Raji (cell line): Measurements from ENCODE around the gene MAST2.

ENCODE experiments used
- POLR2A ChIP-seq: IDR thresholded peaks from 2 replicates; pipeline ENCODE4 v1.6.1; 2011; ENCODE audit warnings: low read depth, low read length, control low read depth; ENCODE audit not compliant: insufficient read depth

The MAST2 gene

DNA sequence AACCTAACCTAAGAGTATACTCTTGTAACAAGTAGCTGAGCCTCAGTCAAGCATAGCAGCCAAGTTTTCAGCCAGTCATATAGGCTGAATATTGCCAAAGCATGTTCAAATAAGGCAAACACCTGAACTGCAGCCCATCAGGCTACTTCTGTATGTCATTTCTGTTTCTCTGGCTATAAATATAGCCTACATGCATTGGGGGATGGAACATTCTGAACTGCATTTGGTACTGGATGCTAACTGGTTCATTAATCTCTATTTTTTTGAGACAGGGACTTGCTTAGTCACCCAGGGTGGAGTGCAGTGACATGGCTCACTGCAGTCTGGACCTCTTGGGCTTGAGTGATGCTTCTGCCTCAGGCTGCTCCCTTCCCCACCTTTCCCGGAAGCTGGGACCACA lies 37.3 kb downstream of the MAST2 start:
- peak; percentile 53 for TF ChIP-seq POLR2A

DNA sequence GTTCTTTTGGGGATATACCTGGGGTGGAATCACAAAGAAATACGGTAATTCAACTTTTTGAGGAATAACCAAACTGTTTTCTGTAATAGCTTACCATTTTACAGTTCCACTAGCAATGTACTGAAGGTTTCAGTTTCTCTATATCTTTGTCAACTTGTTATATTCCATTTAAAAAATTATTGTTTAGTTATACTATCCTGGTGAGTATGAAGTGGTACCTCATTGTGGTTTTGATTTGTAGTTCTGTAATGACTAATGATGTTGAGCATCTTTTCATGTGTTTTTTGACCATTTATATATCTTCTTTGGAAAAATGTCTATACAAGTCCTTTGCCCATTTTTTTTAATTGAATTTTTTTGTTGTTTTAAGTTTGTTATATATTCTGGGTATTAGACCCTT lies 39.4 kb downstream of the MAST2 start:
- TF ChIP-seq POLR2A = no peak

DNA sequence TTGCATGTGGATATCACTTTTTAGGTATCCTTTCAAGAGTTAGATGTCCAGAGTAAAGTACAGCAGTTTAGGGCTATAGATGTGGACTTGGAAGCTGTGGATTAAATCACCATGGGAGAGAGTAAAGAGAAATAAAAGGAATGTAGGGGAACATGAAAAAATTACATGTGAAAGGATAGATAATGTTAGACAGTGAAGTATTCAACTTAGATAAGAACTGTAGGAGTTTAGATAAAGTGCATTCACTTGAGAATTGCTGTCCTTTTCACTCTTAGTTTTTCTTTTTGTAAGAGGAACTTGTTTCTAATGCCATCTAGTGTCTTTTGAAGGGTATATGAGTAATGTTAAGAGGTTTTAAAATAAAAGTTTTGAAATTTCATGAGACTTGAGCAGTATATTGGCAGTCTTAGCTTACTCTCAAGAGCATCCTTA lies 40.1 kb downstream of the MAST2 start:
- no peak for TF ChIP-seq POLR2A

DNA sequence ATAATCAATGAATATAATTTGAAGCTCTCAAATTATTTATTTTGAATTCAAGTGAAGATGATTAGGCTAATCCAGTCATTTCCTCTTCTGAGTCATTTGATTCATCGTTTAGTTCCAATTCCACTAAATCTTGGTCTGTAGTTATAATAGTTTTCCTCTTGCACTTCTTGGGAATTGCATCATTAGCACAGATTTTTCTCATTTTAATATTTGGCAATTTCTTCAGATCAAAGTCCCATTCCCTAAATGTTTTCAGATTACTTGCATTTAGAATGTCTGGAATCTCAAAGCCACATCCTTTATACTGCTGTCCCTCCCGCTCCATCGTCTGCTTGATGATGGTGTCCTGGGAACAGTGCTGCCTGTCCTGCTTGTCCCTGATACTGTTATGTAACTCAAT lies 43.5 kb downstream of the MAST2 start:
- TF ChIP-seq POLR2A = no peak

DNA sequence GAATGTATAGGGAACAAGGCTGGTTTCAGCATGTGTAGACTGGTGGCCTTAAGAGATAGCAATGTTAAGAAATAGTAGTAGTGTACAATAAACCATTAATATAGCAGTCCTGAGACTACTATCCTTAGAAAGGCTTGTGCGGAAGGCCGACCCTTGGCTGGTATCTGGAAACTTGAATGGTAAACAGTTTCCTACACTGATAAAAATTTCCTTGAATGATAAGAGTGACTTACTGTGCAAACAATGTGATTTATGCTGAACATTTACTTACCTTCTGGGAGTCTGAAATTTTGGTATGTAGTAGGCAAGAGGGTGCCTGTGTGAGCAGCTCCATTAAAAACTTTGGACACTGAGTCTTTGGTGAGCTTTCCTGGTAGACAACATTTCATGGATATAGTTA lies 44.7 kb downstream of the MAST2 start:
- TF ChIP-seq POLR2A = no peak

DNA sequence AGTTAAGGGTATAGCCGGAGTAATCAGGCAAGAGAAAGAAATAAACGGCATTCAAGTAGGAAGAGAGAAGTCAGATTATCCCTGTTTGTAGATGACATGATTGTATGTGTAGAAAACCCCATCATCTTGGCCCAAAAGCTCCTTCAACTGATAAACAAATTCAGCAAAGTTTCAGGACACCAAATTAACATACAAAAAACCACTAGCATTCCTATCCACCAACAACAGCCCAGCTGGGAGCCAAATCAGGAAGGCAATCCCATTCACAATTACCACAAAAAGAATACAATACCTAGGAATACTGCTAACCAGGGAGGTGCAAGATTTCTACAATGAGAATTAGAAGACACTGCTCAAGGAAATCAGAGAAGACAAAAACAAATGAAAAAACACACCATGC lies 45.3 kb downstream of the MAST2 start:
- TF ChIP-seq POLR2A = no peak

DNA sequence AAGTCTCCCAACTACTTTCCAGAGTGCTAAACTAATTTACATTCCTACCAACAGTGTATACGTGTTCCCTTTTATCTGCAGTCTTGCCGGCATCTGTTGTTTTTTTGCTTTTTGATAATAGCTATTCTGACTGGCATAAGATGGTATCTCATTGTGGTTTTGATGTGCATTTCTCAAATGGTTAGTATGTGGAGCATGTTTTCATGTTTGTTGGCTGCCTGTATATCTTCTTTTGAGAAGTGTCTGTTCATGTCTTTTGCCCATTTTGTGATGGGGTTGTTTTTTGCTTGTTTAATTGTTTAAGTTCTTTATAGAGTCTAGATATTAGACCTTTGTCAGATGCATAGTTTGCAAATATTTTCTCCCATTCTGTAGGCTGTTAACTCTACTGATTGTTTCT lies 46.6 kb downstream of the MAST2 start:
- no peak for TF ChIP-seq POLR2A

DNA sequence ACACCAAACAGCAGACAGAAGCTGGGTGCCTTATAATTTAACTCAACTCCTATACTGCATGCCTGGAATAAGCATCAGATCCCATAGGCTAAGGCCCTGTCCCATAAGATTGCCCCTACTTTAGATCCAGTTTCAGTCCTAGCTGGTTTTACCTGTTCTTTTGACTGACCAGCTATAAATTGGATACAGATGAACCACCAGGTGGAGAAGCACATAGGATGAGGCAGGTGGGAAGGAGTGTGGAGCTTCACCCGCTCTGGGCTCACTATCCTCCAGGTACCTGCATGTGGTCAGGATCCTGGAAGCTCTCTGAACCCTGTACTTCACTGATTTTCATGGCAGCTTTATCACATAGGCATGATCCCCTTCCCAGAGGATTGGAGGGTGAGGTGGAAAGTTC lies 51.3 kb downstream of the MAST2 start:
- no peak for TF ChIP-seq POLR2A

DNA sequence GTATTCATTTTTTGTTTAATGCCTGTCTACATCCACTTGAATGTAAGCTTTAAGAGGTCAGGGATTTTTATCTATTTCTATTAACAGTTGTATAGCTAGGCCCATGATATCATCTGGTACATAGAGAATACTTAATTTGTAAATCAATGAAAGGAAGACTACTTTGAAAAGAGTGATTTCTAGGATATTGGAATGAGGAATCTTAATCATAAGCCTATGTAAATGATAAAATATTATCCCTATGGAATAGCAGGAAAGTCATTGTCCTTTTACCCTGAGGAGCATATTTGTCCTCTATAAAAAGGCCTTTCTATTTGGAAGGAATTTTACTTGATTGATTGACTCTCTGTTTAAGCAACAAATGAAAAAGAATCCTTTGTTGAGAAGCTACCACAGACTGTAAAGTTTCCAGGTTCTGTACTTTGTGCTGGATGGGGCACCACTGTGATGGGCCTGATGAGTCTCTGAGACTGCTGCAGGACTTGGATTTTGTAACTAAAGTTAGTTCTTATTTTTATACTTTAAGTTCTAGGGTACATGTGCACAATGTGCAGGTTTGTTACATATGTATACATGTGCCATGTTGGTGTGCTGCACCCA lies 53.8 kb downstream of the MAST2 start:
- no peak for TF ChIP-seq POLR2A

DNA sequence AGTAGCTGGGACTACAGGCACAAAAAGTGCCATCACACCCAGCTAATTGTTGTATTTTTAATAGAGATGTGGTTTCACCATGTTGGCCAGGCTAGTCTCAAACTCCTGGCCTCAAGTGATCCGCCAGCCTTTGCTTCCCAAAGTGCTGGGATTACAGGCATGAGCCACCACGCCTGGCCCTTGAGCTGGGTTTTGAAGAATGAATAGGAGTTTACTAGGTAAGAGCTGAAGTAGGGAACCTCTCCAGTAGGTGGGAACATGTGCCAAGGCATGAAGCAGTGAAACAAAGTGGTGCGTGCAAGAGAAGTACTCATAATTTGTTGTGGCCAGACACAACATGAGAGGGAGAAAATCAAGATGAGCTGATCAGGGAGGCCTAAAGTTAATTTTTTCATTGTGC lies 55.8 kb downstream of the MAST2 start:
- TF ChIP-seq POLR2A = no peak

DNA sequence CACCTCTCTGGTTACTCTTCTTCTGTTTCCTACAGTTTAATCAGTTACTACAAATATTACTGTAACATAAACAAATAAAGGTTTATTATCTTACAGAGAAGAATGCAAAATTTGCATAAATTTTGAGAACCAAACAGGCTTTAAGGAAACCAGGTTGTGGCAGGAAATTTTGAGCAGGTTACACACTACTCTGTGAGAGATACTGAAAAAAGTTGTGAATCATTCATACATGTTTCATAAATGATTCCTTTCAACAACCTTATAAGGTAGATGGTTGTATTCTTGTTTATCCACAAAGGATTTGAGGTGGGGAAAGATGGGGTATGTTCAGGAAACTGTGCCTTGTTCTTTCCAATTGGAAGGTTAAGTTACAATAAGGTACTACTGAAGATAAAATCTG lies 58.6 kb downstream of the MAST2 start:
- TF ChIP-seq POLR2A = no peak

DNA sequence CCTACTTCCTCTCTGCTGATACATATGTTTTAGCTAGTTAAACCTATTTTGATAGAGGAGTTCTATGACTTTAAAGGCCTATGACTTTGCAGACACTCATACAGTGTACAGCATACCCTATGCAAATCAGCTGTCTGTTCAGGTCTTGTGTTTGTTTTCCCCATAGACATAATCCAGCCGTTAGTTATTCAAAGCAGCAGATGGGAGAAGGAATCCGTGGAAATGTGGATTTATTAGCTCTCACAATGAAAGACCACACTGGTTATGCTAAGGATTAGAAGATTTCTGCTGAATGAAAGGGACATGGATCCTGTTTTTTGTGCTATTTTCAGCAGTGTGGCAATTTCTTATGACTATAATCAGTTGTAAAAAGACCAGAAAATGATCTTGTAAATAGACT lies 59.8 kb downstream of the MAST2 start:
- TF ChIP-seq POLR2A = no peak

DNA sequence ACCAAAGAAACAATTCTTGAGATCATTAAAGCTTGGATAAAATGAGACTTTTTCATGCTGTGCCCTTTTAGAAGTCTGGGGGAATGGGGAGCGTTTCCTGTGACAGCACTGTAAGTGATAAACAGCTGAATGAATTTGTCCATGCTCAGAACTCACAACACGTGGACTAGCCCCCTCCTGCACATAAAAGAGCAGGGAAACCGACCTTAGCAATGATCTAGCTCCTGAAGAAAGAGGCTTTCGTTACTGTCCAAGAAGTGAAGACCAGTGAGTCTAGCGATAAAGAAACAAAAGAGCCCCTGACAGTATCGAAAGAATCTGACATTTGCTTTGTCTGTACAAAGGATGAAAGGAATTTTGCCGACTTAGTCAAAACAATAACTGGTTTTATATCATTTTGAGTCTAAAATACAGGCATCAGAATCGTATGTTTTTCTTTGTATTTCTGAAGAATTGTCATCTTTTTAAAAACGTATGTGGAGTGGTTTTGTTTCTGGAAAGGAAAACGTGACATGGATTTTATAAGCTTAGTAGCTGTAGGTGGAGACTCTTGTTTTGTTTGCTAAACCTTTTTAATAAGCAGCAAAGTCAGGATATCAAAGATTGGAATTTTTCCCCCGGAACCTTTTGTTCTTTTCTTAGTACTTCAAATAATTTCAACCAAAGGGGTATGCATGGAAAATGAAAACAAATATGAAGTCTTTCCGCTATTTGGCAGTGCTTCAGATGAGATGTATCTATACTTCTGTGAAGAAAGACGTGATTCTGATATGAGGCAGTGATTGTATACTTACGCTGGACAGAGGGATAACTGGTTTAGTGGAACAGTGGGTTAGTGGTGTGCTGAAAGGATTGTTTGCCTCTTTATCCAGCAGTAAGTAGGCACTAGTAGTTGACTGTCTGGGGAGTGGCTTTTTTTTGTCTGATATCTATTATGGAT lies 61.0 kb downstream of the MAST2 start:
- TF ChIP-seq POLR2A = no peak

DNA sequence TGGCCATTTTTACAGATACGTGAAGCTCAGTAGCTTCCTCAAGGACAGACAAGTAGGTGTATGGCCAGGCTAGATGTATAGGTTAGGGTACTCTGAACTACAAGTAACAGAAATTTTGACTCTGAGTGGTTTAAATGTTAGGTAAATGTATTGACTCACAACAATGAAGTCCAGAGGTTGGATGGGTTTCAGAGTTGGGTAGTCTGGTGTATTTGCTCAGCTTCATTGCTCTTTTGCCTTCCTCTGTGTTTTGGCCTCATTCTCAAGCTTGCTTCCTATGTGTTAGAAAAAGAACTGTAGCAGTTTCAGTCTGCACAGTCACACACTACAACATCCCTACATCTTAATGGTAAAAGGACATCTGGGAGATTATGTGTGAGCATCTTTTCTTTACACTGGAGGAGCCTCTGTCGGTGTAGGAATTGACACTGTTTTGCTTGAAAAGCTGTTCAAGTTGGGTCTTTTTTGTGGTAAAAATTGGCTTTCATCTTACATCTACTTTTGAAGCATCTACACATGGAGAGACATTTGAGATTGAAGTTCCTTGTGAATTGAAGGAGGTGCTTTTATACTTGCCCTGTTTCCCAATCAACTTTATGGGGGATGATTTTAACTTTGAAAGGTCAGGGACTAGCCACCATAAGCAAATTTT lies 64.4 kb downstream of the MAST2 start:
- TF ChIP-seq POLR2A = no peak

DNA sequence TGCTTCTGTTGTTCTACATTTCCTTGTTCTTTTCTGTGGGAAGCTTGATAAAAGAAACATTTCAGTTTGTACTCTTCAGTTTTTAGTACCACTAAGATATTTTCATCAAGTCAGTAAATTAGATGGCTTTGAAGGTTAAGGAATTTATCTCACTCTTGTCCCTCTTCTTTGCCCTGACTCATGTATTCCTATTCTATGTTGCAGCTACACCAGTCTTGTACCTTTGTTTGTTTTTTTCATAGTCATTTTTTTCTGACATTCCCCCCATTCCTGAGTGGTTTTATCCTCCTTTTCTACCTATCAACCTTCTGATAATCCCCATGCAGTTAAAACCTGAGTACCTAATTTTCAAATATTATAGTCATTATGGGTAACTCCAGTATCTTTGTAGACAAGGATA lies 65.4 kb downstream of the MAST2 start:
- no peak for TF ChIP-seq POLR2A

DNA sequence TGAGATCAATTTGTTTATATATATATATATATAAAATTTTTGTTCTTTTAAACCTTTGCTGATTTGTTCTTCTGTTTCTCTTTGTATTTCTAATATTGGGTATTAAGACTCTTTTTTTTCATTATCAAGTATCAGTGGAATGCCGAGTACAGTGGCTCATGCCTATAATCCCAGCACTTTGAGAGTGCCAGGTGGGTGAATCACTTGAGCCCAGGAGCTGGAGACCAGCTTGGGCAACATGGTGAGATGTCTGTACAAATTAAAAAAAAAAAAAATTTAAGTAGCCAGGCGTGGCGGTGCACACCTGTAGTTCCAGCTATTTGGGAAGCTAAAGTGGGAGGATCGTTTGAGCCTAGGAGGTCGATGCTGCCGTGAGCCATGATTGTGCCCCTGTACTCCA lies 67.1 kb downstream of the MAST2 start:
- no peak for TF ChIP-seq POLR2A

DNA sequence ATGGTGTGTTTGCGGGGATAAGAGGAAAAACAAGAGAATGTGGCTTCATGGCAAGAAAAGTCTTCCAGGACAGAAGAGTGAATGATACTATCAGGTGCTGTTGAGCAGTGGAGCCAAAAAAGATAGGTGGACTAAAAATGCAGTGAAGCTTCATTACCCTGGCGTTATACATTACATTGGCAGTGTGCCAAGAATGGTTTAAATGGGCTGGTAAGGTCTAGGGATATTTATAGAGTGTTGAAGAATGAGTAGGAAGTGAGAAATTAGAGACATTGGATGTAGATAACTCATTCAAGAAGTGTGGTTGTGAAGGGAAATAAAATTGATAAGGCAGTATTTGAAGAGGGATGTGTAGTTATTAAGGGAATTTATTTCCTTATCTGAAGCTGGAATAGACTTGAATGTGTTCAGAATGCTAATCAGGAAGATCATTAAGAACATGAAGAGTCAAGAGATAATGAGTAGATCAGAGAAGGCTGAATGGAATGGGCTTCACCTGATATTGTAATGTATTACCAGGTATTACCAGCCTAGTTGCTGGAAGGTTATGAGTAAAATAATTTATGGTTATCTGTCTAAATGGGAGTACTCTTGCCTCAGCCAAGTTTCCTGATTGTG lies 72.7 kb downstream of the MAST2 start:
- TF ChIP-seq POLR2A = no peak
